HCT116 (cell line): Measurements from ENCODE around the gene ITPK1. TPM values are rescaled to one million over a fixed set of nuclear protein-coding genes. Genes with fewer than 3 reads are reported as not detected.

Experiments used
- ATAC-seq: fragments of 200-7000 bp; cut with Tn5 transposase; 2 replicates; pipeline ENCODE4 v1.9.1; 2020; ENCODE audit warnings: mild to moderate bottlenecking, moderate library complexity
- BruUV-seq: library from RNA; stranded (reverse); fragments of 400-500 nt; replicated peaks from 2 replicates; lab custom pipeline; 2021; lab: Mats Ljungman, UMichigan
- CTCF ChIA-PET: fragments of 300-600 bp; sonication (Branson Sonifier 250); formaldehyde crosslinking; loops from one replicate; lab custom pipeline; 2021; ENCODE audit warnings: antibody characterized with exemption; lab: Charles Lee
- POLR2A ChIA-PET: fragments of 300-600, 350-600 bp; sonication (Branson Sonifier 250); formaldehyde crosslinking; loops from one replicate; lab custom pipeline; 2021; ENCODE audit warnings: antibody characterized with exemption; lab: Charles Lee
- RAD21 ChIA-PET, 2 experiments: fragments of 300-600 bp; sonication (Branson Sonifier 250); formaldehyde crosslinking; loops; one replicate each; lab custom pipeline; 2023; ENCODE audit warnings: low total read pairs in 2 of 2; ENCODE audit not compliant: uncharacterized antibody in 2 of 2, unreplicated experiment in 2 of 2, low non-redundant PET in 1 of 2; lab: Charles Lee
- DNase-seq: peaks from one replicate; pipeline ENCODE4 v3.0.0-alpha.2; 2010; ENCODE audit warnings: low read depth, low spot score
- H2AFZ ChIP-seq: fragments of 200-600 bp; shearing (Covaris generic), sonication (generic); 2 replicates; pipeline ENCODE4 v1.6.1; 2017; ENCODE audit warnings: low read depth, mixed run types, mixed read lengths, antibody characterized with exemption, low read length; ENCODE audit not compliant: poor library complexity, severe bottlenecking
- H3K27ac ChIP-seq: 2 replicates; pipeline ENCODE4 v1.5.1; 2012; ENCODE audit warnings: low read depth, low read length
- H3K27me3 ChIP-seq: fragments of 200-600 bp; sonication (generic); 2 replicates; pipeline ENCODE4 v1.6.1; 2016; ENCODE audit warnings: mixed run types, low read length, mixed read lengths; ENCODE audit not compliant: insufficient read depth
- H3K36me3 ChIP-seq, 2 experiments: fragments of 200-500 bp in 1 of 2; fragments of 200-600 bp in 1 of 2; sonication (Bioruptor generic) in 1 of 2; sonication (generic) in 1 of 2; 2 replicates each; pipeline versions ENCODE4 v1.5.1 to v1.6.1; 2014 to 2016; ENCODE audit warnings: low read length in 2 of 2, inconsistent platforms in 1 of 2, mixed read lengths in 1 of 2, mixed run types in 1 of 2; ENCODE audit not compliant: insufficient read depth in 2 of 2, control insufficient read depth in 1 of 2
- H3K4me1 ChIP-seq, 2 experiments: fragments of 200-600 bp in 1 of 2; sonication (generic) in 1 of 2; 2 replicates each; pipeline versions ENCODE4 v1.5.1 to v1.6.1; 2012 to 2017; ENCODE audit warnings: low read length in 2 of 2, inconsistent platforms in 1 of 2, mild to moderate bottlenecking in 1 of 2, mixed read lengths in 1 of 2, mixed run types in 1 of 2, moderate library complexity in 1 of 2; ENCODE audit not compliant: insufficient read depth in 2 of 2, control insufficient read depth in 1 of 2
- H3K4me2 ChIP-seq: fragments of 200-600 bp; sonication (generic); 2 replicates; pipeline ENCODE4 v1.6.1; 2017; ENCODE audit warnings: mixed run types, low read length, mixed read lengths
- H3K4me3 ChIP-seq, 2 experiments: fragments of 200-600 bp in 1 of 2; sonication (generic) in 1 of 2; replicated peaks in 1 of 2; 2 replicates each; pipeline ENCODE4 v1.5.1; 2011 to 2016; ENCODE audit warnings: low read length in 2 of 2, control low read depth in 1 of 2, low read depth in 1 of 2, mild to moderate bottlenecking in 1 of 2, mixed read lengths in 1 of 2, mixed run types in 1 of 2
- H3K79me2 ChIP-seq: fragments of 200-600 bp; sonication (generic); 2 replicates; pipeline ENCODE4 v1.6.1; 2017; ENCODE audit warnings: mild to moderate bottlenecking, mixed run types, low read length, moderate library complexity, mixed read lengths; ENCODE audit not compliant: insufficient read depth
- H3K9ac ChIP-seq: fragments of 200-600 bp; sonication (generic); 2 replicates; pipeline ENCODE4 v1.6.1; 2016; ENCODE audit warnings: low read length, mixed read lengths
- H3K9me2 ChIP-seq: fragments of 200-600 bp; sonication (generic), shearing (Covaris generic); 2 replicates; pipeline ENCODE4 v1.6.1; 2017; ENCODE audit warnings: mixed run types, mild to moderate bottlenecking, moderate library complexity; ENCODE audit not compliant: insufficient read depth
- H3K9me3 ChIP-seq, 2 experiments: fragments of 200-500 bp in 1 of 2; fragments of 200-600 bp in 1 of 2; sonication (Bioruptor generic) in 1 of 2; sonication (generic) in 1 of 2; 2 replicates each; pipeline ENCODE4 v1.6.1; 2014 to 2017; ENCODE audit warnings: low read length in 2 of 2, mixed read lengths in 2 of 2, inconsistent platforms in 1 of 2, low read depth in 1 of 2, mild to moderate bottlenecking in 1 of 2, mixed run types in 1 of 2, moderate library complexity in 1 of 2; ENCODE audit not compliant: control insufficient read depth in 1 of 2, insufficient read depth in 1 of 2
- H4K20me1 ChIP-seq: fragments of 200-600 bp; sonication (generic), shearing (Covaris generic); 2 replicates; pipeline ENCODE4 v1.6.1; 2017; ENCODE audit warnings: mixed run types, mild to moderate bottlenecking, moderate library complexity; ENCODE audit not compliant: insufficient read depth
- CBX3 ChIP-seq: IDR thresholded peaks from 2 replicates; pipeline ENCODE4 v1.6.1; 2012; ENCODE audit warnings: low read depth
- CEBPB ChIP-seq: IDR thresholded peaks from 2 replicates; pipeline ENCODE4 v1.6.1; 2012; ENCODE audit warnings: low read depth
- EGR1 ChIP-seq: IDR thresholded peaks from 2 replicates; pipeline ENCODE4 v1.6.1; 2012; ENCODE audit warnings: low read depth
- ELF1 ChIP-seq: IDR thresholded peaks from 2 replicates; pipeline ENCODE4 v1.6.1; 2012; ENCODE audit warnings: low read depth, borderline replicate concordance
- EZH2 ChIP-seq: fragments of 200-600 bp; sonication (generic); IDR thresholded peaks from 2 replicates; pipeline ENCODE4 v1.6.1; 2017; ENCODE audit warnings: antibody characterized with exemption, mixed run types
- EZH2phosphoT487 ChIP-seq: fragments of 200-600 bp; IDR thresholded peaks from 2 replicates; pipeline ENCODE4 v1.6.1; 2018; ENCODE audit warnings: antibody characterized with exemption, borderline replicate concordance
- JUND ChIP-seq: IDR thresholded peaks from 2 replicates; pipeline ENCODE4 v1.6.1; 2012
- POLR2A ChIP-seq: IDR thresholded peaks from 2 replicates; pipeline ENCODE4 v1.7.0; 2011; ENCODE audit warnings: borderline replicate concordance; ENCODE audit not compliant: insufficient read depth, insufficient read length; ENCODE audit errors: extremely low read depth
- POLR2AphosphoS5 ChIP-seq: IDR thresholded peaks from 2 replicates; pipeline ENCODE4 v1.6.1; 2011; ENCODE audit warnings: mild to moderate bottlenecking, low read depth, low read length, moderate library complexity
- RAD21 ChIP-seq: IDR thresholded peaks from 2 replicates; pipeline ENCODE4 v1.6.1; 2012; ENCODE audit warnings: low read depth, mild to moderate bottlenecking
- SIN3A ChIP-seq: IDR thresholded peaks from 2 replicates; pipeline ENCODE4 v1.6.1; 2012; ENCODE audit warnings: low read depth
- SP1 ChIP-seq: IDR thresholded peaks from 2 replicates; pipeline ENCODE4 v1.6.1; 2012; ENCODE audit warnings: low read depth
- SRF ChIP-seq: IDR thresholded peaks from 2 replicates; pipeline ENCODE4 v1.6.1; 2012; ENCODE audit warnings: low read depth
- TCF7L2 ChIP-seq: IDR thresholded peaks from 2 replicates; pipeline ENCODE4 v1.7.0; 2011; ENCODE audit warnings: borderline replicate concordance, inconsistent platforms; ENCODE audit not compliant: insufficient read depth, insufficient read length; ENCODE audit errors: extremely low read depth
- YY1 ChIP-seq: IDR thresholded peaks from 2 replicates; pipeline ENCODE4 v1.6.1; 2011; ENCODE audit warnings: low read length, low read depth, moderate library complexity, mild to moderate bottlenecking; ENCODE audit not compliant: insufficient replicate concordance; ENCODE audit errors: extremely low read depth
- ZFX ChIP-seq: fragments of 450-650 bp; IDR thresholded peaks from 2 replicates; pipeline ENCODE4 v1.6.1; 2017
- ZNF274 ChIP-seq: fragments of 200-500 bp; sonication (Bioruptor generic); IDR thresholded peaks from 2 replicates; pipeline ENCODE4 v1.6.1; 2014; ENCODE audit warnings: mild to moderate bottlenecking, low read depth, low read length, inconsistent platforms
- intact Hi-C: fragments of 100-400 bp; cut with micrococcal nuclease; formaldehyde crosslinking; loops from 2 replicates; pipeline ENCODE4 v1.10.0; 2022
- total RNA-seq: library from RNA; stranded (reverse); gene quantifications from one replicate; pipeline ENCODE4 v1.2.1, GENCODE V29; 2021; ENCODE audit not compliant: unreplicated experiment
- TF ChIP-seq, protein P1 (sequence below), 3 experiments: fragments of 200-600 bp in 1 of 3; sonication (generic) in 1 of 3; IDR thresholded peaks in 2 of 3; conservative IDR thresholded peaks in 1 of 3; 2 replicates each; pipeline ENCODE4 v1.5.1; 2012 to 2017; ENCODE audit warnings: low read depth in 2 of 3, low read length in 2 of 3, antibody characterized with exemption in 1 of 3, borderline replicate concordance in 1 of 3, control low read depth in 1 of 3, mild to moderate bottlenecking in 1 of 3, mixed read lengths in 1 of 3, mixed run types in 1 of 3, moderate library complexity in 1 of 3; ENCODE audit not compliant: insufficient read depth in 1 of 3
- TF ChIP-seq, protein P2 (sequence below): IDR thresholded peaks from 2 replicates; pipeline ENCODE4 v1.6.1; 2012
- TF ChIP-seq, protein P3 (sequence below): IDR thresholded peaks from 2 replicates; pipeline ENCODE4 v1.6.1; 2011; ENCODE audit warnings: mild to moderate bottlenecking, low read length, moderate library complexity; ENCODE audit not compliant: insufficient replicate concordance; ENCODE audit errors: extremely low read depth

Gene ITPK1
- total RNA-seq, 1 experiment from 2014 or later: 70.2 TPM

DNA sequence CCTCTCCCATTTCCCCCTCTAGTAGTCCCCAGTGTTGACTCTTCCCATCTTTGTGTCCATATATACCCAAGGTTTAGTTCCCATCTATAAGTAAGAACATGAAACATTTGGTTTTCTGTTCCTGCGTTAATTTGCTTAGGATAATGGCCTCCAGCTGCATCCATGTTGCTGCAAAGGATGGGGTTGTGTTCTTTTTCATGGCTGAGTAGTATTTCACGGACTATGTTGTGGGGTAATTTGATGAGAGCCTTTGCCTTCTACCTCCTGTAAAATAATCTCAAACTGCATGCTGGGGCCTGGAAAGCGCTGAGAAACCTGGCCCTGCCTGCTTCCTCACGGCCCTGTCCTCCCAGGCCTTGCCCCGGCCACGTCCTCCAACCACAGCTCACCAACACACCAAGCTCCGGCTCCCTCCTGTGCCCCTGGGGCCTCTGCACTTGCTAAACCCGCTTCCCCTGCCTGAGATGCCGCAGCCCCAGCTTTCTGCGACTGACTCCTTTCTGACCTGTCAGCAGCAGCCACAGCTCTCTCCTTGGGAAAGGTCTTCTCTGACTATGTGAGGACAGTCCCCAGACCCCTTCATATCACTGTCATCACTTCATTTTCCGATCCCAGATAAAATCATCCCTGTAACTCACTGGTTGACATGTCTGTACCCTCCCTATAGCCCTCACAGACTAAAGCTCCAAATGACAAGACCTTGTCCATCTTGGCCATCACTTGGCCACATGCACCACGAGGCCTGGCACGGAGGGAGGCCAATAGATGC is 19.8 kb downstream of the ITPK1 start:
- Histone ChIP-seq H4K20me1 (no peaks in the 10 kb centered on the region), H2AFZ (no peak overlapping the region), H3K4me3 (no peak overlapping the region), H3K36me3 (no peaks in the 10 kb centered on the region; a peak in 1 of 4 replicates), H3K4me2 (no peak overlapping the region), H3K79me2 (peaks cover 63% of the 10 kb centered on the region), H3K9me3 (no peaks in the 10 kb centered on the region), H3K4me1 (no peaks in the 10 kb centered on the region), H3K27ac (no peak overlapping the region), H3K9ac (no peak overlapping the region), H3K27me3 (no peaks in the 10 kb centered on the region), H3K9me2 (no peaks in the 10 kb centered on the region)
- CTCF ChIA-PET: interaction anchor here (1.4 kb wide), 1 partner anchor 17 kb away, joined by 4 read pairs; no protein-coding TSS in a partner anchor
- intact Hi-C loops: no loop called here
- no peak for TF ChIP-seq ZFX
- no peak for TF ChIP-seq POLR2AphosphoS5
- TF ChIP-seq ELF1: no peak
- no peak for TF ChIP-seq EZH2phosphoT487
- TF ChIP-seq RAD21: no peak
- TF ChIP-seq EZH2: no peak
- TF ChIP-seq, protein P1, sequence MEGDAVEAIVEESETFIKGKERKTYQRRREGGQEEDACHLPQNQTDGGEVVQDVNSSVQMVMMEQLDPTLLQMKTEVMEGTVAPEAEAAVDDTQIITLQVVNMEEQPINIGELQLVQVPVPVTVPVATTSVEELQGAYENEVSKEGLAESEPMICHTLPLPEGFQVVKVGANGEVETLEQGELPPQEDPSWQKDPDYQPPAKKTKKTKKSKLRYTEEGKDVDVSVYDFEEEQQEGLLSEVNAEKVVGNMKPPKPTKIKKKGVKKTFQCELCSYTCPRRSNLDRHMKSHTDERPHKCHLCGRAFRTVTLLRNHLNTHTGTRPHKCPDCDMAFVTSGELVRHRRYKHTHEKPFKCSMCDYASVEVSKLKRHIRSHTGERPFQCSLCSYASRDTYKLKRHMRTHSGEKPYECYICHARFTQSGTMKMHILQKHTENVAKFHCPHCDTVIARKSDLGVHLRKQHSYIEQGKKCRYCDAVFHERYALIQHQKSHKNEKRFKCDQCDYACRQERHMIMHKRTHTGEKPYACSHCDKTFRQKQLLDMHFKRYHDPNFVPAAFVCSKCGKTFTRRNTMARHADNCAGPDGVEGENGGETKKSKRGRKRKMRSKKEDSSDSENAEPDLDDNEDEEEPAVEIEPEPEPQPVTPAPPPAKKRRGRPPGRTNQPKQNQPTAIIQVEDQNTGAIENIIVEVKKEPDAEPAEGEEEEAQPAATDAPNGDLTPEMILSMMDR (IDR thresholded peaks at IDR 0.05 in 2 of 3, conservative IDR thresholded peaks at IDR 0.05 in 1 of 3; ENCODE audit: borderline replicate concordance in 1 of 3, insufficient read depth in 1 of 3, low read depth in 2 of 3, low read length in 2 of 3): no peak
- no peak for TF ChIP-seq ZNF274
- TF ChIP-seq CEBPB: no peak
- no peak for TF ChIP-seq POLR2A
- TF ChIP-seq SRF: no peak
- no peak for TF ChIP-seq SP1
- no peak for TF ChIP-seq YY1
- TF ChIP-seq, protein P2, sequence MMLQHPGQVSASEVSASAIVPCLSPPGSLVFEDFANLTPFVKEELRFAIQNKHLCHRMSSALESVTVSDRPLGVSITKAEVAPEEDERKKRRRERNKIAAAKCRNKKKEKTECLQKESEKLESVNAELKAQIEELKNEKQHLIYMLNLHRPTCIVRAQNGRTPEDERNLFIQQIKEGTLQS: no peak
- TF ChIP-seq CBX3: no peak
- TF ChIP-seq TCF7L2: no peak
- no peak for TF ChIP-seq SIN3A
- TF ChIP-seq EGR1: no peak
- TF ChIP-seq JUND: no peak
- TF ChIP-seq, protein P3, sequence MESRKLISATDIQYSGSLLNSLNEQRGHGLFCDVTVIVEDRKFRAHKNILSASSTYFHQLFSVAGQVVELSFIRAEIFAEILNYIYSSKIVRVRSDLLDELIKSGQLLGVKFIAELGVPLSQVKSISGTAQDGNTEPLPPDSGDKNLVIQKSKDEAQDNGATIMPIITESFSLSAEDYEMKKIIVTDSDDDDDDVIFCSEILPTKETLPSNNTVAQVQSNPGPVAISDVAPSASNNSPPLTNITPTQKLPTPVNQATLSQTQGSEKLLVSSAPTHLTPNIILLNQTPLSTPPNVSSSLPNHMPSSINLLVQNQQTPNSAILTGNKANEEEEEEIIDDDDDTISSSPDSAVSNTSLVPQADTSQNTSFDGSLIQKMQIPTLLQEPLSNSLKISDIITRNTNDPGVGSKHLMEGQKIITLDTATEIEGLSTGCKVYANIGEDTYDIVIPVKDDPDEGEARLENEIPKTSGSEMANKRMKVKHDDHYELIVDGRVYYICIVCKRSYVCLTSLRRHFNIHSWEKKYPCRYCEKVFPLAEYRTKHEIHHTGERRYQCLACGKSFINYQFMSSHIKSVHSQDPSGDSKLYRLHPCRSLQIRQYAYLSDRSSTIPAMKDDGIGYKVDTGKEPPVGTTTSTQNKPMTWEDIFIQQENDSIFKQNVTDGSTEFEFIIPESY: no peak
- POLR2A ChIA-PET: no interaction called here
- ATAC-seq (no peak), DNase-seq (no peak)
- BruUV-seq: no TSS peak
- RAD21 ChIA-PET: no interaction called here
